Mucosa of descending colon (tissue), 3 donors: ENCODE measurements around the gene CARTPT. TPM values are rescaled to one million over a fixed set of nuclear protein-coding genes. Genes with fewer than 3 reads are reported as not detected.

Experiments used
- ATAC-seq: fragments of 200-7000 bp; cut with Tn5 transposase; one replicate; pipeline ENCODE4 v1.9.1; 2020; ENCODE audit warnings: mild to moderate bottlenecking, moderate library complexity
- DNase-seq, 3 donors: peaks; one replicate each; pipeline ENCODE4 v3.0.0-alpha.2; 2020
- H3K36me3 ChIP-seq: fragments of 200-600 bp; one replicate; pipeline ENCODE4 v1.8.0; 2021; ENCODE audit warnings: low read depth, mild to moderate bottlenecking
- H3K4me1 ChIP-seq: fragments of 200-600 bp; one replicate; pipeline ENCODE4 v1.8.0; 2021; ENCODE audit warnings: low read depth, mild to moderate bottlenecking
- H3K4me3 ChIP-seq: fragments of 200-600 bp; one replicate; pipeline ENCODE4 v1.8.0; 2021; ENCODE audit warnings: mild to moderate bottlenecking
- H3K9me3 ChIP-seq: fragments of 200-600 bp; one replicate; pipeline ENCODE4 v1.8.0; 2021; ENCODE audit warnings: mild to moderate bottlenecking
- CTCF ChIP-seq: fragments of 200-600 bp; IDR thresholded peaks from one replicate; pipeline ENCODE4 v1.8.0; 2022; ENCODE audit warnings: antibody characterized with exemption, mild to moderate bottlenecking
- intact Hi-C, 2 donors: fragments of 100-400 bp; cut with DNase I in 1 of 2; cut with micrococcal nuclease in 1 of 2; formaldehyde crosslinking; loops; one replicate each; pipeline versions ENCODE4 v1.11.0 to v1.11.1; 2022; cut with DNase I, micrococcal nuclease
- total RNA-seq, 3 donors: library from RNA; stranded (reverse); fragmentation: NEBNext Ultra II Directional in 2 of 3; extraction: Animal tissue kit (Norgen Biotek cat#: 25700) in 2 of 3; gene quantifications; one replicate each; pipeline versions ENCODE4 v1.2.1 to v1.2.4, GENCODE V29; 2021 to 2023
- donor health status: DM: no; HTN: no; CAD: no; lungs with moderate emphysema.
- donor health status: DM: no; HTN: no; CAD: no.
- donor health status: DM: no; HTN: yes; CAD: no.

Gene CARTPT
- total RNA-seq, 3 donors from 2014 or later, result 14.0 TPM; not detected in 2

DNA sequence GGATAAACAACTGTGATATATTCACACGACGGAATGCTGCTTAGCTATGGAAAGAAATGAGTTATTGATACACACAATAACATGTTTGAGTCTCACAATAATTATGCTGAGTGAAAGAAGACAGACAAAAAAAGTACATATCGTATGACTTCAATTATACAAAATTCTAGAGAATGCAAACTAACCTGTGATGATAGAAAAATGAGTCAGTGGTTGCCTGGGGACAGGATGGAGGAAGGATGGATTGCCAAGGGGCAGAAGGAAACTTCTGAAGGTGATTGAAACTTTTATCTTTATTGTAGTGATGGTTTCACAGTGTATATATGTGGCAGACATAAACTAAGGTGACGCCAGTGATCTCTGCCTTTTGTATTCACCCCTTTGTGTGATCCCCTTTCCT lies 7.5 kb upstream of the CARTPT start:
- no peak overlapping the region for H3K4me3 ChIP-seq
- no peak for TF ChIP-seq CTCF
- no peaks in the 10 kb centered on the region for H3K36me3 ChIP-seq
- DNase-seq, result no peak
- no peaks in the 10 kb centered on the region for H3K9me3 ChIP-seq
- H3K4me1 ChIP-seq, result no peaks in the 10 kb centered on the region
- ATAC-seq, result no peak
- intact Hi-C loops, result no loop called here

- no peak overlapping the region for H3K4me3 ChIP-seq
- no peaks in the 10 kb centered on the region for H3K9me3 ChIP-seq
- DNase-seq, result no peak
- no peak for TF ChIP-seq CTCF
- H3K4me1 ChIP-seq, result no peaks in the 10 kb centered on the region
- no peak for ATAC-seq
- no peaks in the 10 kb centered on the region for H3K36me3 ChIP-seq
- intact Hi-C loops, result no loop called here
Observed at GRCh38 chr5:71714911-71715310, 4.2 kb upstream of the CARTPT start.

DNA sequence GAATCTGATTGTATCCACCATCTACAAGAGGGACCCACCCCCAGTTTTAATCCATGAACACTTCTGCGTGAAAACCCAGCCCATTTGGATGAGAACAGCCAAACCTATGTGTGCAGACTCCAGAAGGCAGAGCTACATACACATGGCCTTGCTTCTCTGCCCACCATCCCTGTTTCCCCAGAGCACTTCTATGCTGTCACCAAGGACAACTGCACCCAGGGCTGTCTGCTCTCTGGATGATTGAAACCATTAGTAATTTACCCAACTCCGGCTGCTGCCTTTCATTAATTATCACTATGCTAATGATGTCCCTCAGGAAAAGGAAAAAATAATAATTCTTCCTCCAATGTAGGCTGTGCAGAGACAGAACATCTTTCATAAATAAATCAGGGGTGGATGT lies 8.9 kb downstream of the CARTPT start:
- no peaks in the 10 kb centered on the region for H3K9me3 ChIP-seq
- DNase-seq (no peak), ATAC-seq (no peak)
- intact Hi-C loops, result no loop called here
- TF ChIP-seq CTCF, result no peak
- no peak overlapping the region for H3K4me3 ChIP-seq
- H3K36me3 ChIP-seq, result no peaks in the 10 kb centered on the region
- H3K4me1 ChIP-seq, result no peaks in the 10 kb centered on the region

DNA sequence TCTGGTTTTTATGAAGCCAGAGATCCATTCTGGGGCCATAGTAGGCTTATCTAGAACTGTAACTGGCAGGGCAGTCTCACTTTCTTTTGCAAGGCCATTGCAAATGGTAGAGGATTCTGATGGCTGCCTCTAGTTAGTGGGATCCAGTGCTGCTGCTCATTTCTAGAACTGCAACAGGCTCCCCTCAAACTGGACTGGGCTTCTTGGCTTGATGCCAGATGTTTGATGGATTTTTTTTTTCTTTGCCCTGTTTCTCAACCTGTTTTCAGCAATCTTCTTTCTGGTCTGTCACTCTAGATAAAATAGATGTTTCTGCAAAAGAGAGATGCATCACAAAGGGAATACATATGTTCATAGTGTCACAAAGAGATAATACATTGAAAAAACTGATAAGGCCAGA lies 11.9 kb downstream of the CARTPT start:
- H3K4me1 ChIP-seq, result no peaks in the 10 kb centered on the region
- no peak overlapping the region for H3K4me3 ChIP-seq
- intact Hi-C loops, result no loop called here
- no peaks in the 10 kb centered on the region for H3K36me3 ChIP-seq
- ATAC-seq, result no peak
- no peak for TF ChIP-seq CTCF
- no peaks in the 10 kb centered on the region for H3K9me3 ChIP-seq
- DNase-seq, result no peak

- no peak for ATAC-seq
- H3K4me3 ChIP-seq, result no peak overlapping the region
- H3K9me3 ChIP-seq, result no peaks in the 10 kb centered on the region
- H3K36me3 ChIP-seq, result no peaks in the 10 kb centered on the region
- intact Hi-C loops, result no loop called here
- DNase-seq, result no peak
- no peaks in the 10 kb centered on the region for H3K4me1 ChIP-seq
- TF ChIP-seq CTCF, result no peak
Observed at GRCh38 chr5:71732011-71732410, 12.9 kb downstream of the CARTPT start.

DNA sequence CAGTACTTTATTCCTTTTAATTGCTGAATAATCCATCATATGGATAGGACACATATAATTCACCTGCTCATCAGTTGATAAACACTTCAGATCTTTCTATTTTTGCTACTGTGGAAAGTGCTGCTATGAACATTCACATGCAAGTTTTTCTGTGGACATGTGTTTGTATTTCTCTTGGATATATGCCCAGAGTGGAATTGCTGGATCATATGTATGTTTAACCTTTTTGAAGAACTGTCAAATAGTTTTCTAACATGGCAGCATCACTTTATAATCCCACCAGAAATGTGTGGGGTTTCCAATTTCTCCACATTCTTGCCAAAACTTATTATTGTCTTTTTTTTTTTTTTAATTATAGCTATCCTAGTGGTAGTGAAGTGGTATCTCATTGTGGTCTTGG lies 15.1 kb downstream of the CARTPT start:
- Histone ChIP-seq H3K4me1 (no peaks in the 10 kb centered on the region), H3K9me3 (no peaks in the 10 kb centered on the region), H3K4me3 (no peak overlapping the region), H3K36me3 (no peaks in the 10 kb centered on the region)
- no peak for TF ChIP-seq CTCF
- ATAC-seq (no peak), DNase-seq (no peak)
- intact Hi-C loops, result no loop called here
